Measurements from ENCODE around the gene WDR7. TPM values are rescaled to one million over a fixed set of nuclear protein-coding genes. Genes with fewer than 3 reads are reported as not detected.

The WDR7 gene
- total RNA-seq, 1 experiment from 2014 or later = 11.5 TPM

- TF ChIP-seq SRF (IDR thresholded peaks at IDR 0.05; ENCODE audit: low read depth) (no peak), ELF1 (IDR thresholded peaks at IDR 0.05; ENCODE audit: borderline replicate concordance, low read depth) (no peak), YY1 (IDR thresholded peaks at IDR 0.05; ENCODE audit: extremely low read depth, insufficient replicate concordance, low read depth, low read length) (no peak), POLR2AphosphoS5 (IDR thresholded peaks at IDR 0.05; ENCODE audit: low read depth, low read length) (no peak), ATF3 (IDR thresholded peaks at IDR 0.05) (no peak), SIN3A (IDR thresholded peaks at IDR 0.05; ENCODE audit: low read depth) (no peak), FOSL1 (IDR thresholded peaks at IDR 0.05; ENCODE audit: low read depth) (no peak), ZNF274 (IDR thresholded peaks at IDR 0.05; ENCODE audit: low read depth, low read length) (no peak), MAX (IDR thresholded peaks at IDR 0.05) (no peak), EZH2 (IDR thresholded peaks at IDR 0.05) (no peak), CBX3 (IDR thresholded peaks at IDR 0.05; ENCODE audit: low read depth) (no peak), JUND (IDR thresholded peaks at IDR 0.05) (no peak), ZFX (IDR thresholded peaks at IDR 0.05) (no peak), CEBPB (IDR thresholded peaks at IDR 0.05; ENCODE audit: low read depth) (no peak)
- Histone ChIP-seq H3K4me2 (ENCODE audit: low read length) (no peak overlapping the region), H3K4me1 (ENCODE audit: control insufficient read depth in 1 of 2, insufficient read depth in 2 of 2, low read length in 2 of 2) (no peaks in the 10 kb centered on the region), H2AFZ (ENCODE audit: low read depth, low read length, poor library complexity, severe bottlenecking) (no peak overlapping the region), H3K9me2 (ENCODE audit: insufficient read depth) (no peaks in the 10 kb centered on the region), H3K79me2 (ENCODE audit: insufficient read depth, low read length) (no peaks in the 10 kb centered on the region), H3K36me3 (ENCODE audit: control insufficient read depth in 1 of 2, insufficient read depth in 2 of 2, low read length in 2 of 2) (no peaks in the 10 kb centered on the region), H3K27me3 (ENCODE audit: insufficient read depth, low read length) (no peaks in the 10 kb centered on the region), H3K4me3 (replicated peaks in 1 of 2; ENCODE audit: low read depth in 1 of 2, low read length in 2 of 2) (no peak overlapping the region), H3K27ac (ENCODE audit: low read depth, low read length) (no peak overlapping the region), H4K20me1 (ENCODE audit: insufficient read depth) (no peaks in the 10 kb centered on the region; the same call in 1 of the 2 replicates), H3K9ac (ENCODE audit: low read length) (no peak overlapping the region), H3K9me3 (ENCODE audit: control insufficient read depth in 1 of 2, insufficient read depth in 1 of 2, low read depth in 1 of 2, low read length in 2 of 2) (no peaks in the 10 kb centered on the region)
- BruUV-seq (replicated peaks) = no TSS peak
- RAD21 ChIA-PET (ENCODE audit: low non-redundant PET in 1 of 2, low total read pairs in 2 of 2, uncharacterized antibody in 2 of 2, unreplicated experiment in 2 of 2) = no interaction called here
- POLR2A ChIA-PET = no interaction called here
- intact Hi-C loops (cut with micrococcal nuclease) = no loop called here
- DNase-seq (ENCODE audit: low read depth, low spot score) (no peak), ATAC-seq (no peak)
- CTCF ChIA-PET = no interaction called here
Measured at GRCh38 chr18:56770097-56770496, 118.9 kb downstream of the WDR7 start.

GRCh38 chr18:56770873-56771272 lies 119.7 kb downstream of the WDR7 start:
- ATAC-seq (no peak), DNase-seq (ENCODE audit: low read depth, low spot score) (no peak)
- no peaks in the 10 kb centered on the region for H3K27me3 ChIP-seq (ENCODE audit: insufficient read depth, low read length)
- H3K9ac ChIP-seq (ENCODE audit: low read length) = no peak overlapping the region
- no peaks in the 10 kb centered on the region for H3K79me2 ChIP-seq (ENCODE audit: insufficient read depth, low read length)
- H3K9me3 ChIP-seq (ENCODE audit: control insufficient read depth in 1 of 2, insufficient read depth in 1 of 2, low read depth in 1 of 2, low read length in 2 of 2) = no peaks in the 10 kb centered on the region
- H4K20me1 ChIP-seq (ENCODE audit: insufficient read depth) = no peaks in the 10 kb centered on the region; the same call in 1 of the 2 replicates
- ChIA-PET CTCF (no interaction called here), POLR2A (no interaction called here), RAD21 (ENCODE audit: low non-redundant PET in 1 of 2, low total read pairs in 2 of 2, uncharacterized antibody in 2 of 2, unreplicated experiment in 2 of 2) (no interaction called here)
- no TSS peak for BruUV-seq (replicated peaks)
- no peak overlapping the region for H3K27ac ChIP-seq (ENCODE audit: low read depth, low read length)
- H3K4me3 ChIP-seq (replicated peaks in 1 of 2; ENCODE audit: low read depth in 1 of 2, low read length in 2 of 2) = no peak overlapping the region
- H2AFZ ChIP-seq (ENCODE audit: low read depth, low read length, poor library complexity, severe bottlenecking) = no peak overlapping the region
- H3K9me2 ChIP-seq (ENCODE audit: insufficient read depth) = no peaks in the 10 kb centered on the region
- H3K4me2 ChIP-seq (ENCODE audit: low read length) = no peak overlapping the region
- no peaks in the 10 kb centered on the region for H3K4me1 ChIP-seq (ENCODE audit: control insufficient read depth in 1 of 2, insufficient read depth in 2 of 2, low read length in 2 of 2)
- TF ChIP-seq YY1 (IDR thresholded peaks at IDR 0.05; ENCODE audit: extremely low read depth, insufficient replicate concordance, low read depth, low read length) (no peak), CTCF (IDR thresholded peaks at IDR 0.05 in 2 of 3, conservative IDR thresholded peaks at IDR 0.05 in 1 of 3; ENCODE audit: borderline replicate concordance in 1 of 3, insufficient read depth in 1 of 3, low read depth in 2 of 3, low read length in 2 of 3) (no peak), ZFX (IDR thresholded peaks at IDR 0.05) (no peak), ELF1 (IDR thresholded peaks at IDR 0.05; ENCODE audit: borderline replicate concordance, low read depth) (no peak), SP1 (IDR thresholded peaks at IDR 0.05; ENCODE audit: low read depth) (no peak), JUND (IDR thresholded peaks at IDR 0.05) (no peak), EZH2 (IDR thresholded peaks at IDR 0.05) (no peak)
- intact Hi-C loops (cut with micrococcal nuclease) = no loop called here
- H3K36me3 ChIP-seq (ENCODE audit: control insufficient read depth in 1 of 2, insufficient read depth in 2 of 2, low read length in 2 of 2) = no peaks in the 10 kb centered on the region
